GM19372 (cell line): ENCODE results near the gene CDH2.

Source experiments
- ATAC-seq: cut with Tn5 transposase; IDR thresholded peaks from one replicate; pipeline ENCODE4 v1.9.1; 2021; ENCODE audit warnings: mild to moderate bottlenecking, low read depth, moderate library complexity; ENCODE audit not compliant: unreplicated experiment

Gene CDH2

DNA sequence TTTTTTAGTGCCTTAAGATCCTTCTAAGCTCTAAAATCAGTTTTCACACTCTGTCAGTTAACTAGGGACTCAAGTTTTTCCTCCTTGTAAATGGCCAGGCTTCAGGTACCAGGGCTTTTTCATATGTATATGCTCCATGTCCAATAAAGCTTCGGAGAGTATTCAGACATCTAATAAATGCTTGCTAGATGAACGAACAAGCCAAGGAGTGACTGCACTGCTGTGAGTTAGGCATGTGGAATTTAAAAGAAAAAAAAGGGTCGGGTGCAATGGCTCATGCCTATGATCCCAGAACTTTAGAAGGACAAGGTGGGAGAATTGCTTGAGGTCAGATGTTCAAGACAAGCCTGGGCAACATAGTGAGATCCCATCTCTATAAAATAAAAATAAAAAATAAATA is 81.9 kb downstream of the CDH2 start:
- ATAC-seq = no peak

- no peak for ATAC-seq
These were observed 85.7 kb downstream of the CDH2 start for GRCh38 chr18:28091197-28091596.

- no peak for ATAC-seq
These were observed 88.5 kb downstream of the CDH2 start for GRCh38 chr18:28088477-28088876.

DNA sequence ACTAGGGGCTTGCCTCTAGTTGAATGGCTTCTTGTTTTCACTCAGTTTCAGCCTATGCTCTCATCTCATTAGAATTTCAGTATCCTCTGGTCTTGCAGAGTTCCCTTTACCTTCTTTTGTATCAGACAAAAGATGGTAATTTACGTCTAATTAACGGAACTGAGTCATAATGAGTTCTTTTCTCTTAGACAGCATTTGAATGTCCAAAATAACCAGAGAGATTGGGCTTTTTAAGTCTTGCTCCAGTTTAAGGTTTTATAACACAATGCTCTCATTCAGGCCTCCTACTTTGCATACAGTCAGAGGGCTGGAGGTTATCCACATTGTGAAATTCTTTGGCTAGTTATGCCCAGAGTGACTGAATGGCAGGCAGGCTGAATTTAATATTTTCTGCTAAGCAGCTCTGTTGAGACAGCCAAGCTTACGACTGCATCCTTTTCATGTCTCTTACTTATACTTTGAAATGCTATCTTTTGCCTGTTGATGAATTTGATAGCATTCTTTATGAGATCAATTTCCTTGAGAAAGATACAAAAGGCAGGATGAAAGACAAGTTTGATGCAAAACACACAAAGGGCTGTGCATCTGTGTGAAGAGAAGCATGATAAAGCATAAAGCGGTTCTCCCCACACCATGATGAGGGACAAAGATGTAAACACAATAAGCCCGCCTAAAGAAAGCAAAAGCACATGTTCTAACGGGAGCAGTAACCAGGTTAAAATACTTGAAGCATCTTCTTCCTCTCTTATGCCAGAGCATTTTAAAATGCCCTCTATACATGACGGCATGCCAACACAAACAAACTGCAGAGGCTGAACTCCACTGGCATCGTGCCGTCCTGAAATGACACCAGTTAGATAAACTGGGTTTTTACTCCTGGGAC is 90.0 kb downstream of the CDH2 start:
- no peak for ATAC-seq

GRCh38 chr18:28081516-28081915 is 95.4 kb downstream of the CDH2 start:
- no peak for ATAC-seq

GRCh38 chr18:28080876-28081300 is 96.0 kb downstream of the CDH2 start:
- no peak for ATAC-seq

DNA sequence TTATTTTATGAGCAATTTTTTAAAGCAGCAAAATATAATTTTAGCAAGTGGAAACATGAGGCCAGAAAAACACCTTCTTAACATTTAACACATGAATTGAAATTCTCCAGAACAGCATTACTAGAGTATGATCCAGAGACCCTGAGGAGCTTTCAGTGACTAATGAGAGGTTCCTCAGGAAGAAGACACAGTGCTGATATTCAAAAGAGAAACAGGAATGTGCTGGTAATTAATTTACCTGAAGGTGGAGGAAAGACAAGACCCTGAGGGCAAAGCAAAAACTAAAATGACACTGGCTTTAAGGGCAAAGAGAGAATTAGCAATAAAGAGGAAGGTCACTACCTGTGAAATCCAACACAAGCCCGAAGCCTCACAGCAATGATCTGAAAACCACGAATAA is 97.0 kb downstream of the CDH2 start:
- no peak for ATAC-seq

DNA sequence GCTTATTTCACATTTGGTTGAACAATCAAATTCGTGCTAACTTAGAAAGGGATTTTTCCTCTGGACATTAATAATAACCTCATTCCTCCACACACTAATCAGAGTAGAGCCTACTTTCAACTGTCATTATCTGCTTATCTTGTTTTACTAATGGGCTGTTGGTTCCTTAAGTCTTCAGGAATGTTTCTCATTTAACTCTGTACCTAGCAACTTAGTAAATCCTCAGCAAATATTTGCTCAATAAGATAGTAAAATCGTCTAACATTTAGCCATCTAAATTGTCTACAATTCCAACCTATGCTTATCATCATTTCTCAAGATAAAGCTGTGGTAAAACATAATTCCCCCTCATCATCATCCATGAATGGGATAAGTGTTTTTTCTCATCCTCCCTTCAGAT is 98.1 kb downstream of the CDH2 start:
- no peak for ATAC-seq

GRCh38 chr18:28078298-28078697 is 98.6 kb downstream of the CDH2 start:
- no peak for ATAC-seq

DNA sequence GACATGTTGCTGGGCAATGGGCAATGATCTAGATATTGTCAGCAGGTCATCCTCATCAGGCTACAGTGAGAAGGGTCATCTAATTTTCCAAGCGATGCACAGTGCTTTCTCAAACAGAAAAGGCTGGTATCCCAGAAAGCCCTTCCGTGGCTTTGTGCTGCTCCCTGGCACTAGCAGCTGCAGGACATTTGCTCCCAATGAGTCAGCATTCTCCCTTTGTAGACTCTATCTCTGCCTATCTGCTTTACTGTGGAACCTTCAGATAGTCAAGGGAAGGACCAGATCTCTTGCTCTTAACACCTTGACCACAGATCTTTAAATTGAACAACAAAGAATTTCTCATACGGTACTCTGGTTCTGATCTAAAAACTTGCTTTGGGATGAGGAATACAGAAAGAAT is 101.4 kb downstream of the CDH2 start:
- ATAC-seq = no peak

DNA sequence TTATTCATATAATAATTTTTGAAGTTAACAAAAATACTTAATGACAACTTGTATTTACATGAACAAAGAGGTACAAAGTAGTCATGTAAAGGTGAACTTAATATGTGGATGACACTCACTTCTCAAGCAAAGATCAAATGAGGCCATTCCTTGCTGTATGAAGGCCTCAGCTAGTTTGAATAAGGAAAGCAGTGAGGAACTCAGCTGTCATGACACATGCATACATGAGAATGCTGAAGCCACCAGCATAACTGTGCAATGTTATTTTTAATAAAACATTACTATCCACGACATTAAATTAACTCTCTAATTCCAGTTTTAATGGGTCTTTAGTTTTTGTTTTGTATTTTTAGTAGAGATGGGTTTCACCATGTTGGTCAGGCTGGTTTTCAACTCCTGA is 102.9 kb downstream of the CDH2 start:
- ATAC-seq = no peak

- ATAC-seq = no peak
These were observed 103.3 kb downstream of the CDH2 start for GRCh38 chr18:28073658-28074057.

DNA sequence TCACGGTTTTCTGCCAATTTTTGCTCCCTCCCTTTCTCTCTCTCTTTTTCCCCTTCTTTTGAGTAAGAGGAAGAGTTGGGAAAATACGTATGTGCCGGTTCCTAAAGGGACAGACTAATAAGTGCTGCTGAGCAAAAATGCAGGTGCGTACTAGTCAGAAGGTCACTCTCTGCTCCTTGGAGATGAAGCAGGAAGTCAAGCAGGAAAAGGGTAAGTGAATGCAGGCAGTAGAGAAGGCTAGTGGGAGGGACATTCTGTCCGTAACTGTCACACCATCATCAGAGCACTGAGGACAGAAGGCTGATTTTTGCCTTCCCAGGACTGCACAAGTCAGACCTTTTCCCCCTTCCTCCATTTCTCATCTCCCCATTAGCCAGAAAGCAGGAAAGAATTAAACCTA is 105.7 kb downstream of the CDH2 start:
- ATAC-seq = no peak

GRCh38 chr18:28068207-28068606 is 108.7 kb downstream of the CDH2 start:
- no peak for ATAC-seq

DNA sequence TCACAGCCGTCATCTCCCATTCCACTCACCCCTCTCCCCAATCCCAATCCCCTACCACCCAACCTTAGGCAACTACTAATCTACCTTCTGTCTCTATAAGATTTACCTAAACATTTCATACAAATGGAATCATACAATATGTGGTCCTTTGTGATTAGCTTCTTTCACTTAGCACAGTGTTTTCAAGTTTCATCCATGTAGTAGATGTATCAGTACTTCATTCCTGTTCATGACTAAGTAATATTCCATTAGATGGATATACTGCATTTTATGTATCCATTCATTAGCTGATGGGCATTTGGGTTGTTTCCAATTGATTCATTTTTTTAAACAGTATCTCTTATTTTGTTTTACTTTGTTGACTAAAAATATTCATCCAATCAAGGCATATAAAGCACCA is 109.6 kb downstream of the CDH2 start:
- ATAC-seq = no peak

GRCh38 chr18:28065793-28066186 is 111.1 kb downstream of the CDH2 start:
- no peak for ATAC-seq

- no peak for ATAC-seq
These were observed 111.7 kb downstream of the CDH2 start for GRCh38 chr18:28065031-28065792.

DNA sequence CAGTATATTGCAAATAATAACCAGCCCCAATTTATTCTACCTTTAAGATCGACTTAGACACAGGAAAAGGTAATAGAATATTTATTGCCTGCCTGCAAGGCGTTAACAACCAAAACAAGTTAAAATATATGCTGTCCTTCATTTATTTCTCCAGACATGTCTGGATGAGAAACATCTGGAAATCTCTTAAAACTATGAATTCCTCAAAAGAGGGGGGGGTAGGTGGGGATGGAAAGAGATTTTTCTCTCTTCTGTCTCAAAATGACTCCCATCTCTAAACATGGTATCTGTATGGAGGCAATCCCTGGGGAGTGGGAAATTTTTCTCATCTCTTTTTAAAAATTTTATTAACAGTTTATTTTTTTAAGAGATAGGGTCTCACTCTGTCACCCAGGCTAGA is 113.0 kb downstream of the CDH2 start:
- ATAC-seq = no peak

GRCh38 chr18:28063271-28063761 is 113.6 kb downstream of the CDH2 start:
- ATAC-seq = no peak

DNA sequence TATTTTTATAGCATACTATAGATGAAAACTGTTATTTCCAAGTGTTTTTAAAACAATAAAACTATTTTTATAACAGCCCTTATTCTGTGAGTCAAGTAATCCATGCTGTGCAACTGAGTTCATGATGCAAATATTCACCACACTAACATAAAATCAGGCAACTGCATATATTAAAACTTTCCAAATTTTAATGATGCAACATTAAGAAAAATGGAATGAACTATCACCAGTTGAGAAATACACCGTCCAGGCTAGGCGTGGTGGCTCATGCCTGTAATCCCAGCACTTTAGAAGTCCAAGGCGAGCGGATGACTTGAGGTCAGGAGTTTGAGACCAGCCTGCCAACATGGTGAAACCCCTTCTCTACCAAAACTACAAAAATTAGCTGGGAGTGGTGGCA is 114.5 kb downstream of the CDH2 start:
- ATAC-seq = no peak

- ATAC-seq = no peak
These were observed 117.1 kb downstream of the CDH2 start for GRCh38 chr18:28059861-28060260.

GRCh38 chr18:28050545-28050944 is 126.4 kb downstream of the CDH2 start:
- ATAC-seq = no peak
